ENCODE results near the gene ST3GAL4.

Gene ST3GAL4

GRCh38 chr11:126311401-126312291 lies 43.8 kb upstream of the ST3GAL4 start:
- DNase-seq (ENCODE audit: low read depth), result no peak
- H3K4me3 ChIP-seq (ENCODE audit: control insufficient read depth, low read depth, low read length), result no peak overlapping the region
- no peak for TF ChIP-seq CTCF (IDR thresholded peaks at IDR 0.05; ENCODE audit: control insufficient read depth, insufficient read depth, low read depth, low read length, missing control alignments)

GRCh38 chr11:126312961-126313360 lies 42.5 kb upstream of the ST3GAL4 start:
- H3K4me3 ChIP-seq (ENCODE audit: control insufficient read depth, low read depth, low read length), result no peak overlapping the region
- no peak for DNase-seq (ENCODE audit: low read depth)
- no peak for TF ChIP-seq CTCF (IDR thresholded peaks at IDR 0.05; ENCODE audit: control insufficient read depth, insufficient read depth, low read depth, low read length, missing control alignments)

GRCh38 chr11:126313826-126314225 lies 41.7 kb upstream of the ST3GAL4 start:
- DNase-seq (ENCODE audit: low read depth), result no peak
- H3K4me3 ChIP-seq (ENCODE audit: control insufficient read depth, low read depth, low read length), result no peak overlapping the region
- no peak for TF ChIP-seq CTCF (IDR thresholded peaks at IDR 0.05; ENCODE audit: control insufficient read depth, insufficient read depth, low read depth, low read length, missing control alignments)

- DNase-seq (ENCODE audit: low read depth), result no peak
- TF ChIP-seq CTCF (IDR thresholded peaks at IDR 0.05; ENCODE audit: control insufficient read depth, insufficient read depth, low read depth, low read length, missing control alignments), result no peak
- no peak overlapping the region for H3K4me3 ChIP-seq (ENCODE audit: control insufficient read depth, low read depth, low read length)
These were observed 38.1 kb upstream of the ST3GAL4 start for GRCh38 chr11:126317432-126317755.

- DNase-seq (ENCODE audit: low read depth), result no peak
- peak overlapping the region; percentile 25 for H3K4me3 ChIP-seq (ENCODE audit: control insufficient read depth, low read depth, low read length)
- no peak for TF ChIP-seq CTCF (IDR thresholded peaks at IDR 0.05; ENCODE audit: control insufficient read depth, insufficient read depth, low read depth, low read length, missing control alignments)
These were observed 37.5 kb upstream of the ST3GAL4 start for GRCh38 chr11:126317756-126318573.

- no peak for TF ChIP-seq CTCF (IDR thresholded peaks at IDR 0.05; ENCODE audit: control insufficient read depth, insufficient read depth, low read depth, low read length, missing control alignments)
- peak overlapping the region; percentile 25 for H3K4me3 ChIP-seq (ENCODE audit: control insufficient read depth, low read depth, low read length)
- DNase-seq (ENCODE audit: low read depth), result peak; percentile 89
These were observed 36.7 kb upstream of the ST3GAL4 start for GRCh38 chr11:126318574-126319373.
